Upper lobe of right lung (tissue), 1 donor: Measurements from ENCODE around the gene SS18L1. TPM values are rescaled to one million over a fixed set of nuclear protein-coding genes. Genes with fewer than 3 reads are reported as not detected.
A peak's percentile ranks its signal among the peaks of the same experiment; 100 is the strongest.

Experiments used
- ATAC-seq: fragments of 200-7000 bp; cut with Tn5 transposase; one replicate; pipeline ENCODE4 v1.9.1; 2020; ENCODE audit warnings: mild to moderate bottlenecking, moderate library complexity
- DNase-seq: peaks from one replicate; pipeline ENCODE4 v3.0.0-alpha.2; 2020
- H3K27ac ChIP-seq: fragments of 200-600 bp; one replicate; pipeline ENCODE4 v1.8.0; 2022
- H3K27me3 ChIP-seq: fragments of 200-600 bp; one replicate; pipeline ENCODE4 v1.8.0; 2022; ENCODE audit warnings: mild to moderate bottlenecking
- H3K36me3 ChIP-seq: fragments of 200-600 bp; one replicate; pipeline ENCODE4 v1.8.0; 2022
- H3K4me1 ChIP-seq: fragments of 200-600 bp; one replicate; pipeline ENCODE4 v1.8.0; 2022
- H3K4me3 ChIP-seq: fragments of 200-600 bp; one replicate; pipeline ENCODE4 v1.8.0; 2022; ENCODE audit warnings: mild to moderate bottlenecking
- H3K9me3 ChIP-seq: fragments of 200-600 bp; one replicate; pipeline ENCODE4 v1.8.0; 2022
- CTCF ChIP-seq: fragments of 200-600 bp; IDR thresholded peaks from one replicate; pipeline ENCODE4 v1.8.0; 2022; ENCODE audit warnings: antibody characterized with exemption
- intact Hi-C: fragments of 100-400 bp; cut with DNase I; formaldehyde crosslinking; loops from one replicate; pipeline ENCODE4 v1.11.0; 2022
- total RNA-seq: library from RNA; stranded (reverse); fragmentation: NEBNext Ultra II Directional; extraction: Animal tissue kit (Norgen Biotek cat#: 25700); gene quantifications from one replicate; pipeline ENCODE4 v1.2.1, GENCODE V29; 2021
- donor health status: DM: no; HTN: yes; CAD: no; lungs with severe emphysema.

Gene SS18L1
- total RNA-seq, 1 donor from 2014 or later = 12.6 TPM

- H3K9me3 ChIP-seq = no peaks in the 10 kb centered on the region
- peaks cover 19% of the 10 kb centered on the region for H3K4me1 ChIP-seq
- intact Hi-C loops = no loop called here
- H3K27ac ChIP-seq = no peak overlapping the region
- no peaks in the 10 kb centered on the region for H3K36me3 ChIP-seq
- DNase-seq (no peak), ATAC-seq (no peak)
- no peak for TF ChIP-seq CTCF
- H3K4me3 ChIP-seq = no peak overlapping the region
- H3K27me3 ChIP-seq = no peaks in the 10 kb centered on the region
Measured at GRCh38 chr20:62151225-62151624, 7.7 kb downstream of the SS18L1 start.

- DNase-seq (no peak), ATAC-seq (no peak)
- intact Hi-C loops = no loop called here
- no peak overlapping the region for H3K27ac ChIP-seq
- no peak overlapping the region for H3K4me3 ChIP-seq
- H3K9me3 ChIP-seq = no peaks in the 10 kb centered on the region
- peaks cover 24% of the 10 kb centered on the region for H3K4me1 ChIP-seq
- no peak for TF ChIP-seq CTCF
- no peaks in the 10 kb centered on the region for H3K36me3 ChIP-seq
- H3K27me3 ChIP-seq = no peaks in the 10 kb centered on the region
Measured at GRCh38 chr20:62151835-62152364, 8.3 kb downstream of the SS18L1 start.

- H3K27me3 ChIP-seq = no peaks in the 10 kb centered on the region
- H3K9me3 ChIP-seq = no peaks in the 10 kb centered on the region
- TF ChIP-seq CTCF = no peak
- peaks cover 3% of the 10 kb centered on the region for H3K36me3 ChIP-seq
- intact Hi-C loops = no loop called here
- DNase-seq (no peak), ATAC-seq (no peak)
- no peak overlapping the region for H3K27ac ChIP-seq
- no peak overlapping the region for H3K4me3 ChIP-seq
- peaks cover 9% of the 10 kb centered on the region for H3K4me1 ChIP-seq
Measured at GRCh38 chr20:62155428-62156253, 12.1 kb downstream of the SS18L1 start.

- Histone ChIP-seq H3K9me3 (no peaks in the 10 kb centered on the region), H3K27me3 (no peaks in the 10 kb centered on the region), H3K4me3 (no peak overlapping the region), H3K36me3 (peaks cover 9% of the 10 kb centered on the region), H3K27ac (no peak overlapping the region), H3K4me1 (peaks cover 9% of the 10 kb centered on the region)
- DNase-seq (no peak), ATAC-seq (no peak)
- intact Hi-C loops = no loop called here
- TF ChIP-seq CTCF = no peak
Measured at GRCh38 chr20:62156254-62156556, 12.6 kb downstream of the SS18L1 start.

- intact Hi-C loops = no loop called here
Measured at GRCh38 chr20:62156592-62157386, 13.2 kb downstream of the SS18L1 start.

More at GRCh38 chr20:62156592-62157386, 13.2 kb downstream of the SS18L1 start:
- peaks cover 9% of the 10 kb centered on the region for H3K4me1 ChIP-seq
- no peak overlapping the region for H3K27ac ChIP-seq
- H3K9me3 ChIP-seq = no peaks in the 10 kb centered on the region
- peak; percentile 64 for TF ChIP-seq CTCF
- H3K27me3 ChIP-seq = no peaks in the 10 kb centered on the region
- ATAC-seq = peak; percentile 89
- DNase-seq = peak; percentile 80
- H3K4me3 ChIP-seq = no peak overlapping the region
- peaks cover 15% of the 10 kb centered on the region for H3K36me3 ChIP-seq
